ENCODE results near the gene VTI1A. TPM values are rescaled to one million over a fixed set of nuclear protein-coding genes. Genes with fewer than 3 reads are reported as not detected.

The VTI1A gene
- total RNA-seq, 1 experiment from 2014 or later = 22.0 TPM

DNA sequence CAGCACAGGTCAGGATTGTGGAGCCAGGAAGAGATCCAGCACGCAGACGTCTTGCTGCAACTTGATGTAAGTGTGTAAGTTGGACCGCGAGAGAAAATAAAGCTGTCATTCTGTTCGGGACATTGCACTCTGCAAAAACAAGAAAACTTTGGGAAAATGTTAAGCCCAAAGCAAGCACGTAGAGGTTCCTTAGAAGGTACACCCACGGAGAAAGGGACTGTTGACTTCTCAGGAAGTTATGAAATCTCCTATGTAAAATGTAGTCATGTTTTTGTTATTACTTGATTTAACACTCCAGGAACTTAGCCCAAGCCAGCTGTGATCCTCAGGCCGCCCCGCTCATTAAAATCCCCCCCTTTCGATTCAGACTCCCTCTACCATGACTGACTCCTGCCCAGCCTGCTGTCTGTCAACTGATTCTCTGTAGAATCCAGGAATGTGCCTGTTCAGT, 307.0 kb downstream of the VTI1A start:
- Histone ChIP-seq H3K79me1 (ENCODE audit: insufficient read depth, low read depth, low read length, poor library complexity, severe bottlenecking) (no peaks in the 10 kb centered on the region), H3K9me3 (ENCODE audit: control insufficient read depth, low read depth, low read length) (no peaks in the 10 kb centered on the region), H4K5ac (ENCODE audit: insufficient read length, low read depth, low read length) (no peak overlapping the region), H3K23ac (ENCODE audit: insufficient read length, low read depth, low read length) (no peak overlapping the region), H3K4ac (ENCODE audit: low read depth, low read length) (no peak overlapping the region), H3K4me2 (ENCODE audit: insufficient read depth, insufficient read length, low read length) (no peak overlapping the region), H2BK20ac (ENCODE audit: low read depth, low read length, poor library complexity, severe bottlenecking) (no peak overlapping the region), H2BK15ac (ENCODE audit: low read depth, low read length) (no peak overlapping the region), H3K79me2 (ENCODE audit: insufficient read depth, low read length) (no peaks in the 10 kb centered on the region), H3K9ac (ENCODE audit: extremely low read depth, insufficient read length, low read length) (no peak overlapping the region), H4K8ac (replicated peaks; ENCODE audit: insufficient read length, low read depth, low read length) (no peak overlapping the region), H2BK12ac (ENCODE audit: insufficient read length, low read depth, low read length) (no peak overlapping the region), H3K4me1 (ENCODE audit: insufficient read depth, low read length) (peaks cover 2% of the 10 kb centered on the region; the same call in 1 of the 2 replicates), H3T11ph (ENCODE audit: low read length) (no peak overlapping the region), H3K27me3 (ENCODE audit: insufficient read depth, low read length) (no peaks in the 10 kb centered on the region), H3K14ac (ENCODE audit: insufficient read depth, low read length) (no peak overlapping the region), H4K20me1 (ENCODE audit: control insufficient read depth, insufficient read depth, insufficient read length) (no peaks in the 10 kb centered on the region), H2AFZ (ENCODE audit: low read length) (no peak overlapping the region), H3K56ac (ENCODE audit: insufficient read length, low read depth, low read length) (no peak overlapping the region), H3K23me2 (ENCODE audit: insufficient read length, low read depth, low read length, poor library complexity, severe bottlenecking) (no peaks in the 10 kb centered on the region), H3K18ac (ENCODE audit: insufficient read length, low read depth, low read length) (no peak overlapping the region), H2BK5ac (ENCODE audit: insufficient read length, low read length) (no peak overlapping the region), H4K91ac (ENCODE audit: insufficient read length, low read depth, low read length) (no peak overlapping the region), H3K27ac (ENCODE audit: insufficient read length, low read depth, low read length) (no peak overlapping the region), H2BK120ac (ENCODE audit: low read depth, low read length, poor library complexity, severe bottlenecking) (no peak overlapping the region), H2AK5ac (ENCODE audit: insufficient read length, low read length) (no peak overlapping the region)
- Mint-ChIP-seq H3K36me3 (ENCODE audit: insufficient read depth in 1 of 3, low read depth in 3 of 3) (no peaks in the 10 kb centered on the region; a peak in 1 of 7 replicates), H3K9me3 (no peaks in the 10 kb centered on the region), H3K27me3 (ENCODE audit: low read depth) (no peaks in the 10 kb centered on the region), H3K4me1 (peaks cover 24 to 28% of the 10 kb centered on the region in 2 experiments), H3K4me3 (no peak overlapping the region), H3K27ac (peak overlapping the region in 1 of 3 experiments; percentile 11; a peak in 2 of 7 replicates)
- no peak for DNase-seq
- WGBS (ENCODE audit: extremely low coverage, insufficient read length, low lambda C conversion rate) = no CpG with 5 or more reads among the region's 10 CpGs
- TF ChIP-seq, protein P1, sequence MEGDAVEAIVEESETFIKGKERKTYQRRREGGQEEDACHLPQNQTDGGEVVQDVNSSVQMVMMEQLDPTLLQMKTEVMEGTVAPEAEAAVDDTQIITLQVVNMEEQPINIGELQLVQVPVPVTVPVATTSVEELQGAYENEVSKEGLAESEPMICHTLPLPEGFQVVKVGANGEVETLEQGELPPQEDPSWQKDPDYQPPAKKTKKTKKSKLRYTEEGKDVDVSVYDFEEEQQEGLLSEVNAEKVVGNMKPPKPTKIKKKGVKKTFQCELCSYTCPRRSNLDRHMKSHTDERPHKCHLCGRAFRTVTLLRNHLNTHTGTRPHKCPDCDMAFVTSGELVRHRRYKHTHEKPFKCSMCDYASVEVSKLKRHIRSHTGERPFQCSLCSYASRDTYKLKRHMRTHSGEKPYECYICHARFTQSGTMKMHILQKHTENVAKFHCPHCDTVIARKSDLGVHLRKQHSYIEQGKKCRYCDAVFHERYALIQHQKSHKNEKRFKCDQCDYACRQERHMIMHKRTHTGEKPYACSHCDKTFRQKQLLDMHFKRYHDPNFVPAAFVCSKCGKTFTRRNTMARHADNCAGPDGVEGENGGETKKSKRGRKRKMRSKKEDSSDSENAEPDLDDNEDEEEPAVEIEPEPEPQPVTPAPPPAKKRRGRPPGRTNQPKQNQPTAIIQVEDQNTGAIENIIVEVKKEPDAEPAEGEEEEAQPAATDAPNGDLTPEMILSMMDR (conservative IDR thresholded peaks at IDR 0.05) = no peak

Data from H9 (cell line).